ENCODE data around the gene MARCHF6.
"Not testable (repeated sequence)": the region's sequence is repeated elsewhere in the genome, so short reads cannot be mapped to it uniquely, and the experiment has no call there.

Gene MARCHF6

GRCh38 chr5:10324518-10325370 lies 28.8 kb upstream of the MARCHF6 start:
- no peak for DNase-seq

GRCh38 chr5:10328323-10328722 lies 25.2 kb upstream of the MARCHF6 start:
- no peak for DNase-seq

- DNase-seq, result no peak
Observed at GRCh38 chr5:10329446-10329819, 24.1 kb upstream of the MARCHF6 start.

- DNase-seq, result no peak
Observed at GRCh38 chr5:10329820-10330481, 23.5 kb upstream of the MARCHF6 start.

- DNase-seq, result no peak
Observed at GRCh38 chr5:10330511-10331230, 22.8 kb upstream of the MARCHF6 start.

- no peak for DNase-seq
Observed at GRCh38 chr5:10331341-10331796, 22.1 kb upstream of the MARCHF6 start.

GRCh38 chr5:10332301-10332700 lies 21.2 kb upstream of the MARCHF6 start:
- DNase-seq, result no peak

GRCh38 chr5:10333154-10334006 lies 20.1 kb upstream of the MARCHF6 start:
- DNase-seq, result no peak

- DNase-seq, result no peak
Observed at GRCh38 chr5:10334831-10335230, 18.7 kb upstream of the MARCHF6 start.

- DNase-seq, result no peak
Observed at GRCh38 chr5:10335711-10336470, 17.6 kb upstream of the MARCHF6 start.

- no peak for DNase-seq
Observed at GRCh38 chr5:10337107-10337506, 16.4 kb upstream of the MARCHF6 start.

- no peak for DNase-seq
Observed at GRCh38 chr5:10337986-10338385, 15.5 kb upstream of the MARCHF6 start.

GRCh38 chr5:10338686-10339057 lies 14.8 kb upstream of the MARCHF6 start:
- no peak for DNase-seq

- no peak for DNase-seq
Observed at GRCh38 chr5:10339058-10339811, 14.3 kb upstream of the MARCHF6 start.

GRCh38 chr5:10339958-10340357 lies 13.5 kb upstream of the MARCHF6 start:
- no peak for DNase-seq

GRCh38 chr5:10343486-10343885 lies 10.0 kb upstream of the MARCHF6 start:
- no peak for DNase-seq

GRCh38 chr5:10344461-10345106 lies 8.9 kb upstream of the MARCHF6 start:
- not testable (repeated sequence) for DNase-seq

GRCh38 chr5:10348258-10348657 lies 5.2 kb upstream of the MARCHF6 start:
- no peak for DNase-seq

GRCh38 chr5:10351199-10351905 lies 2.1 kb upstream of the MARCHF6 start:
- DNase-seq, result no peak

GRCh38 chr5:10351919-10352318 lies 1.6 kb upstream of the MARCHF6 start:
- DNase-seq, result no peak
